ENCODE data around the gene SDK1. TPM values are rescaled to one million over a fixed set of nuclear protein-coding genes. Genes with fewer than 3 reads are reported as not detected.

The SDK1 gene
- total and polyA plus RNA-seq, 2 donors (not counting 3 experiments of a cell fraction or from before 2014, with no cell fraction given), result 1.6 to 3.9 TPM

DNA sequence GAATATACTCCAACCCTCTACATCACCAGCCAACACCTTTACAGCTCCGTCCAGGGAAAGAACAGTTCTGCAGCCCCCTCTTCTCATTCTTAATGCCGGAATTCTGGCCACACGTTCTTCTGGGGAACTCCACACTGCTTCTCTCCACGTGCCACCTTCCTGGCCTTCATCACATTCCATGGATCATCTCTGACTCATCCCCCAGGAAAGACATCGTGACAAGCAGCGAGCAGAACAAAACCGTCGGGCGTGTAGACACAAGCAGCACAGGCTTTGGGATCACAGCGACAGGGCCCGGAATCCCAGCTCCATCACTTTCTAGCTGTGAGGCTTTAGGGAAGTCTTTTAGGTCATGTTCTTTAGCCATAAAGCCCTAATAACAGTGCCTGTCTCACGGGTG lies 790.7 kb downstream of the SDK1 start:
- Histone ChIP-seq H3K27me3 (ENCODE audit: control insufficient read depth in 2 of 2, insufficient read depth in 2 of 2, low read length in 2 of 2) (no peaks in the 10 kb centered on the region), H3K27ac (ENCODE audit: insufficient read depth, low read depth, low read length) (no peak overlapping the region), H2AFZ (ENCODE audit: low read depth, low read length) (no peak overlapping the region), H3K9me1 (replicated peaks; ENCODE audit: control insufficient read depth, extremely low read depth, insufficient read depth, low read length) (no peaks in the 10 kb centered on the region), H3K9me3 (replicated peaks; ENCODE audit: control insufficient read depth, insufficient read depth, low read length) (peaks cover 4% of the 10 kb centered on the region), H3K4me3 (replicated peaks in 1 of 3; ENCODE audit: insufficient read depth in 1 of 3, low read depth in 1 of 3, low read length in 3 of 3) (no peak overlapping the region), H3K4me1 (ENCODE audit: control insufficient read depth, extremely low read depth, insufficient read depth, low read length) (no peaks in the 10 kb centered on the region), H4K20me1 (replicated peaks; ENCODE audit: control insufficient read depth, extremely low read depth, insufficient read depth, low read length) (no peaks in the 10 kb centered on the region), H3K79me2 (ENCODE audit: control insufficient read depth, insufficient read depth, low read length) (no peaks in the 10 kb centered on the region), H3K36me3 (ENCODE audit: control insufficient read depth in 2 of 2, extremely low read depth in 1 of 2, insufficient read depth in 2 of 2, low read length in 2 of 2) (no peaks in the 10 kb centered on the region), H3K9ac (replicated peaks; ENCODE audit: extremely low read depth, insufficient read depth, low read length) (no peak overlapping the region), H3K4me2 (ENCODE audit: insufficient read depth, low read length) (no peak overlapping the region)
- dilution Hi-C loops (cut with MboI; ENCODE audit: extremely low pct_ligation_motif_present, low sequenced_read_pairs), result no loop called here
- TF ChIP-seq POLR2A (IDR thresholded peaks at IDR 0.05; ENCODE audit: low read depth, low read length) (no peak), JUN (IDR thresholded peaks at IDR 0.05; ENCODE audit: borderline replicate concordance, insufficient read depth, insufficient read length, low read depth) (no peak), GATA2 (IDR thresholded peaks at IDR 0.05; ENCODE audit: insufficient read depth, insufficient read length, low read depth, low read length) (no peak), POLR2AphosphoS5 (IDR thresholded peaks at IDR 0.05; ENCODE audit: insufficient read depth, low read depth, low read length) (no peak), CTCF (IDR thresholded peaks at IDR 0.05; ENCODE audit: extremely low read depth in 1 of 2, insufficient read depth in 1 of 2, low read depth in 1 of 2, low read length in 2 of 2) (no peak), EZH2 (IDR thresholded peaks at IDR 0.05; ENCODE audit: borderline replicate concordance, low read depth, low read length, severe bottlenecking) (no peak)
- TF ChIP-seq, protein P1, sequence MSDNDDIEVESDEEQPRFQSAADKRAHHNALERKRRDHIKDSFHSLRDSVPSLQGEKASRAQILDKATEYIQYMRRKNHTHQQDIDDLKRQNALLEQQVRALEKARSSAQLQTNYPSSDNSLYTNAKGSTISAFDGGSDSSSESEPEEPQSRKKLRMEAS (IDR thresholded peaks at IDR 0.05; ENCODE audit: insufficient read depth, insufficient read length), result no peak
- BruUV-seq (replicated peaks), result no TSS peak
- CTCF ChIA-PET, result no interaction called here
- DNase-seq (ENCODE audit: low read depth, low spot score) (no peak), FAIRE-seq (no peak)
- POLR2A ChIA-PET, result no interaction called here
- intact Hi-C loops (cut with micrococcal nuclease), result no loop called here

Data from endothelial cell of umbilical vein (primary cell).